Pons (tissue), 1 donor: ENCODE data around the gene ATP9A.
"Not testable (repeated sequence)": the region's sequence is repeated elsewhere in the genome, so short reads cannot be mapped to it uniquely, and the experiment has no call there.

ENCODE experiments used
- DNase-seq: peaks from one replicate; pipeline ENCODE4 v3.0.0-alpha.2; 2016; ENCODE audit warnings: low spot score

The ATP9A gene

GRCh38 chr20:51750770-51751388, 17.3 kb downstream of the ATP9A start:
- DNase-seq: no peak

GRCh38 chr20:51750037-51750769, 18.0 kb downstream of the ATP9A start:
- DNase-seq: peak; percentile 78

GRCh38 chr20:51749674-51750036, 18.5 kb downstream of the ATP9A start:
- DNase-seq: no peak

GRCh38 chr20:51747182-51747911, 20.8 kb downstream of the ATP9A start:
- DNase-seq: no peak

GRCh38 chr20:51745804-51746203, 22.4 kb downstream of the ATP9A start:
- DNase-seq: no peak

GRCh38 chr20:51740838-51741237, 27.4 kb downstream of the ATP9A start:
- DNase-seq: no peak

GRCh38 chr20:51740308-51740707, 27.9 kb downstream of the ATP9A start:
- DNase-seq: not testable (repeated sequence)

GRCh38 chr20:51739722-51740249, 28.4 kb downstream of the ATP9A start:
- DNase-seq: no peak

- DNase-seq: no peak
Measured at GRCh38 chr20:51738877-51739447, 29.2 kb downstream of the ATP9A start.

GRCh38 chr20:51738261-51738660, 29.9 kb downstream of the ATP9A start:
- DNase-seq: not testable (repeated sequence)

- DNase-seq: no peak
Measured at GRCh38 chr20:51736947-51737346, 31.2 kb downstream of the ATP9A start.

- no peak for DNase-seq
Measured at GRCh38 chr20:51735728-51736600, 32.2 kb downstream of the ATP9A start.

- DNase-seq: no peak
Measured at GRCh38 chr20:51734876-51735720, 33.1 kb downstream of the ATP9A start.

- DNase-seq: no peak
Measured at GRCh38 chr20:51733070-51733469, 35.1 kb downstream of the ATP9A start.

- peak; percentile 58 for DNase-seq
Measured at GRCh38 chr20:51732096-51732791, 35.9 kb downstream of the ATP9A start.

GRCh38 chr20:51731731-51732095, 36.5 kb downstream of the ATP9A start:
- no peak for DNase-seq

- no peak for DNase-seq
Measured at GRCh38 chr20:51729771-51730170, 38.4 kb downstream of the ATP9A start.

- no peak for DNase-seq
Measured at GRCh38 chr20:51728737-51729136, 39.5 kb downstream of the ATP9A start.

GRCh38 chr20:51727872-51728271, 40.3 kb downstream of the ATP9A start:
- no peak for DNase-seq

- DNase-seq: no peak
Measured at GRCh38 chr20:51725584-51726176, 42.5 kb downstream of the ATP9A start.
